ENCODE results near the gene IL10RA. TPM values are rescaled to one million over a fixed set of nuclear protein-coding genes. Genes with fewer than 3 reads are reported as not detected.

Gene IL10RA
- total and polyA plus RNA-seq, 2 of the 4 experiments (the other 2 are of a cell fraction): 0.12 TPM; not detected in 1

DNA sequence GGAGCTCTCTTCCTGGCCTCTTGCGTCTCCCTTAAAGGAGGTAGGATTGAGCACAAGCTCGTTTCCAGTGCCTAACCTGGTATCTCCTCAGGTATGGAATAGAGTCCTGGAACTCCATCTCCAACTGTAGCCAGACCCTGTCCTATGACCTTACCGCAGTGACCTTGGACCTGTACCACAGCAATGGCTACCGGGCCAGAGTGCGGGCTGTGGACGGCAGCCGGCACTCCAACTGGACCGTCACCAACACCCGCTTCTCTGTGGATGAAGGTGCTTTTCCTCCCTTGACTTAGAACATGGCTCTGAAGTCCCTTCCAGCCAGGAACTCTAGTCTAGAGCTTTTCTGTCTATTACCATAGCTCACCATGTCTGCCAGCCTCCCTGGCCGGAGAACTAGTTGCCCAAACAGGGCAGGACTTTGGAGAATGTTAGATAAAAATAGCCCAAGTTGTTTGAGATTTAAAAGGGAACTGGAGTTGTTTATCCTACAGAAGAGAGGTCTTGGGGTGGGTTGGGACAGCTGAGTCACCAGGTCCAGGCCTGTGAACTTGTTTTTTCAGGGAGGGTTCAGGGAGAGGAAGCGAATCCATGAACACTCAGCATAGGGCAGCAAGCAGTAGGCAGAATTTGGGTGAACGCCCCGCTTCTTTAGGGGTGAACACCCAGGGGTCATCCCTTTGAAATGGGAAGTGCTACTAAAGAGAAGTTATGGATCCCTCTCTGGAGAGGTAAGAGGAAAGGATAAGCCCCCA is 3.3 kb downstream of the IL10RA start:
- Histone ChIP-seq H2AK5ac (ENCODE audit: low read depth, low read length) (no peak overlapping the region), H3K56ac (ENCODE audit: extremely low read depth, insufficient read depth, low read length) (no peak overlapping the region), H2AFZ (replicated peaks; ENCODE audit: low read length, poor library complexity) (no peak overlapping the region), H4K91ac (ENCODE audit: insufficient read depth, low read depth, low read length) (no peak overlapping the region), H3K27me3 (ENCODE audit: control insufficient read depth, insufficient read depth, low read length) (peaks cover 18% of the 10 kb centered on the region), H2AK9ac (replicated peaks; ENCODE audit: low read depth, low read length, poor library complexity) (no peak overlapping the region), H2BK15ac (ENCODE audit: low read depth, low read length) (no peak overlapping the region), H4K20me1 (ENCODE audit: insufficient read depth, low read length) (no peaks in the 10 kb centered on the region), H3K27ac (ENCODE audit: insufficient read depth, low read length) (no peak overlapping the region), H3K4me3 (ENCODE audit: insufficient read depth, low read depth, low read length) (no peak overlapping the region), H3K79me1 (ENCODE audit: low read depth in 1 of 2, low read length in 2 of 2) (no peaks in the 10 kb centered on the region), H3K4me2 (ENCODE audit: low read depth, low read length) (no peak overlapping the region), H3K36me3 (ENCODE audit: control insufficient read depth, insufficient read depth, low read length) (no peaks in the 10 kb centered on the region), H4K8ac (ENCODE audit: low read depth in 2 of 2, low read length in 2 of 2) (no peak overlapping the region), H3K4me1 (ENCODE audit: control insufficient read depth, insufficient read depth, low read length) (peaks cover 2% of the 10 kb centered on the region; the same call in 1 of the 2 replicates), H2BK120ac (ENCODE audit: low read depth, low read length) (no peak overlapping the region), H2BK5ac (ENCODE audit: low read depth, low read length, poor library complexity, severe bottlenecking) (no peak overlapping the region), H3K14ac (replicated peaks; ENCODE audit: low read depth, low read length) (no peak overlapping the region), H3K4ac (ENCODE audit: low read depth, low read length) (no peak overlapping the region), H3K18ac (ENCODE audit: low read depth, low read length) (no peak overlapping the region), H3K9ac (ENCODE audit: low read depth, low read length) (no peak overlapping the region), H3K9me3 (ENCODE audit: control insufficient read depth, insufficient read depth, low read length) (no peaks in the 10 kb centered on the region), H4K5ac (ENCODE audit: low read depth, low read length) (no peak overlapping the region), H3K23ac (ENCODE audit: low read depth, low read length) (no peak overlapping the region), H2BK20ac (ENCODE audit: low read depth, low read length) (no peak overlapping the region), H3K9me1 (ENCODE audit: insufficient read depth, low read length) (no peaks in the 10 kb centered on the region)
- BruUV-seq (replicated peaks): no TSS peak
- ChIA-PET POLR2A (ENCODE audit: unreplicated experiment) (no interaction called here), CTCF (no interaction called here)
- intact Hi-C loops (cut with micrococcal nuclease) (no loop called here), in situ Hi-C loops (cut with MboI; ENCODE audit: low sequenced_read_pairs) (no loop called here), dilution Hi-C loops (cut with HindIII; ENCODE audit: low sequenced_read_pairs, unreplicated experiment) (no loop called here)
- no peak for ATAC-seq (ENCODE audit: low read depth)
- no peak for DNase-seq
- WGBS, 2 experiments (ENCODE audit: extremely low coverage in 2 of 2, insufficient read length in 1 of 2): no CpG with 5 or more reads among the region's 13 CpGs
- TF ChIP-seq CTCF (conservative IDR thresholded peaks at IDR 0.05; ENCODE audit: low read depth, low read length) (no peak), MAZ (IDR thresholded peaks at IDR 0.05; ENCODE audit: borderline replicate concordance, low read depth, low read length) (no peak), RFX5 (IDR thresholded peaks at IDR 0.05; ENCODE audit: low read depth, low read length) (no peak), RAD21 (IDR thresholded peaks at IDR 0.05; ENCODE audit: low read length) (no peak), FOS (IDR thresholded peaks at IDR 0.05; ENCODE audit: low read depth, low read length) (no peak), CHD1 (IDR thresholded peaks at IDR 0.05; ENCODE audit: low read depth, low read length) (no peak), SMC3 (IDR thresholded peaks at IDR 0.05; ENCODE audit: low read depth, low read length) (no peak), BHLHE40 (IDR thresholded peaks at IDR 0.05; ENCODE audit: low read depth, low read length) (no peak), CEBPB (IDR thresholded peaks at IDR 0.05; ENCODE audit: low read depth, low read length) (no peak), NFE2L2 (IDR thresholded peaks at IDR 0.05; ENCODE audit: low read depth, low read length) (no peak), MXI1 (IDR thresholded peaks at IDR 0.05; ENCODE audit: borderline replicate concordance, low read depth, low read length) (no peak), ELK1 (IDR thresholded peaks at IDR 0.05; ENCODE audit: borderline replicate concordance, low read depth, low read length) (no peak), RCOR1 (IDR thresholded peaks at IDR 0.05; ENCODE audit: insufficient replicate concordance, low read length) (no peak), MAFK (IDR thresholded peaks at IDR 0.05; ENCODE audit: low read depth, low read length) (no peak), POLR2A (IDR thresholded peaks at IDR 0.05; ENCODE audit: low read depth, low read length) (no peak)
- TF ChIP-seq, protein P1, sequence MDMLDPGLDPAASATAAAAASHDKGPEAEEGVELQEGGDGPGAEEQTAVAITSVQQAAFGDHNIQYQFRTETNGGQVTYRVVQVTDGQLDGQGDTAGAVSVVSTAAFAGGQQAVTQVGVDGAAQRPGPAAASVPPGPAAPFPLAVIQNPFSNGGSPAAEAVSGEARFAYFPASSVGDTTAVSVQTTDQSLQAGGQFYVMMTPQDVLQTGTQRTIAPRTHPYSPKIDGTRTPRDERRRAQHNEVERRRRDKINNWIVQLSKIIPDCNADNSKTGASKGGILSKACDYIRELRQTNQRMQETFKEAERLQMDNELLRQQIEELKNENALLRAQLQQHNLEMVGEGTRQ (IDR thresholded peaks at IDR 0.05; ENCODE audit: low read depth, low read length): no peak
